HG02885 (cell line): ENCODE data around the gene PLEKHO1.
A peak's percentile ranks its signal among the peaks of the same experiment; 100 is the strongest.

Experiments used
- ATAC-seq: cut with Tn5 transposase; IDR thresholded peaks from one replicate; pipeline ENCODE4 v1.9.1; 2021; ENCODE audit warnings: mild to moderate bottlenecking; ENCODE audit not compliant: unreplicated experiment, poor library complexity

PLEKHO1 gene

DNA sequence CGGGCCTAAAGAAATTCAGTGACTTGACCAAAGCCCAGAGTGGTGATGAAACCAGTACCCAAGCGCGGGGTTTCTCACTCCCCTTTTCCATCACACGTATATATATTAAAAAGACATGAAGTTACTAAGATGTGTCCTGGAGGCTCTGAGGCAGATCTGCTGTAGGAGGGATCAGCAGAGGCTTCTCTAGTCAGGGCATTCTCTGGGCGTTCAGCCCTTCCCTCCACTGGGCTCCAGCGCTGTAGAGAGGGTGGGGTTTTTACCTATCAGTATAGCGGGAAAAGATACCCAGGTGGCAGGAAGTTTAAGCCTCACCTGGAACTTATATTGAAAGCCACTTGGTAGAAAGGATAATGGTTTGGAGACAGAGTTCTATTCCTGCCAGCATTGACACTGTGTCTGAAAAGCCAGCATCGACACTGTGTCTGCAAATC lies 862 bp upstream of the PLEKHO1 start:
- ATAC-seq: no peak

DNA sequence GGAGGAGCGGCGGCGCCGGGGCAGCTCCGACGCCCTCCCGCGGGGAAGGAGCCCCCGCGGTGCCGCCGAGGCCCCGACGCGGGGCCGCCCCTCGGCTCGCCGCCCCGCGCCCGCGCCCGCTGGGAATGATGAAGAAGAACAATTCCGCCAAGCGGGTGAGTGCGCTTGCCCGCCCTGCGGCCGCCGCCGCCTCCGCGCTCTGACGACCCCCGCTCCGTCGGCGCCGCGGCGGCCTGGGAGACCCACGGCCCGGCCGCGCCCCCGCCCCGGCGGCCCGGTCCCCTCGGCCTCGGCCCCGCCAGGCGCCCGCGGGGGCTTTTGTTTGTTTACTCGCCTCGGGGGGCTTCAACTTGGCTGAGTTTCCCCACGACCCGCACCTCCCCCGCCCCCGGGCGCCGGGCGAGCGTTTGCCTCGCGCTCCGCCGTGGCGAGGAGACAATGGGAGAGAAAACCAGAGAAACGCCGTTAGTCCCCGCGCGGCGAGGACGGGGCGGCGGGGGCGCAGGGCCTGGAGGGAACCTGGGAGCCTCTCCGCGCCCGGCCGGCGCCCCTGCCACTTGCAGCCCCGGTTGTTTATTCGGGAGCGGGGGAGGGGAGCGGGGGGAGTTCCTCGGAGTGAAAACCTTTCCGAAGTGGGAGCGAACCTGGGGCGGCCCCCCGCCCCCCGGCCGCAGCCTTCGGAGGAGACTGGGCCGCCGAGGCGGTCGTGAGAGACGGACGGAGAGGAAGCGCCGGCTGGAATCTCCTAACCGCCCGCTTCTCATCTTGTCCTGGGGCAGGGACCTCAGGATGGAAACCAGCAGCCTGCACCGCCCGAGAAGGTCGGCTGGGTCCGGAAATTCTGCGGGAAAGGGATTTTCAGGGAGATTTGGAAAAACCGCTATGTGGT lies 661 bp downstream of the PLEKHO1 start:
- ATAC-seq: no peak

DNA sequence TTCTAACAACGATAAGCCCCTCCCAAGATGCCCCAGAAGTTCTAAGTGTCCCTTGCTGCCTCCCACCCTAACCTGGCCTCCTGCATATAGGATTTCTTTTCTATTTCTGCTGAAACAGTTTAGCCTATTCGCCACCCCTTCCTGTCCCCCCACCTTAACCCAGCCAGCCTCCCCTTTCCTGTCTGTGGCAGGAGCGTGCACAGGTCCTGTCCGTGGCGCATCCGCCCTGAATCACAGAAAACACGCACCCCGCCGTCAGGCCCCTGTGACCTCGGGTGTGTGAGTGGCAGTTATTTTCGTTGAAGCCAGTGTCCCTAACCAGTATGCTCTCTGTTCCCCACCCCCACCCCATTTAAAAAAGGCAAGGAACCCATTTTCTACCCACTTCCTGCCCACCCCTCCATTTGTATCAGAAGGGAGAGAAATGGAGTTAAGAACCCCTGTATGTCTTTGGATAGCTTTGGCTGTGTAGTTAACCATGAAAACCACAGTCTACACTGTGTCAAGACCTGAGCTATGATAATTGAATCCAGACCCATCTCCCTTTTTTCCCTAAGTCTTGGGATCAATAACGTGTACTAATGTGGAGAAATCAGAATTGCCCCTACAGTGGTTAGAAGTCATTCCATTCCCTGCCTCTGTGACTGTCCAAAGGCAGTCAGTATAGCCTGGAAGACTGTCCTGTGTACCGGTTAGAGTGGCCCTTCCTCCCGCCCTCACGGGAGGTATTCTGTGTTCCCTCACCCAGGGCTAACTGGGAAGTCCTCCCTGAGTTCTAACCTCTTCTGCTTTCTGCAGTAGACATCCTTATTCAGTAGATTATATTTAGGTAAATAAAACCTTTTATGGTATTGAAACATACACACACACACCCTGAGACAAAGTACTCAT lies 1.8 kb downstream of the PLEKHO1 start:
- no peak for ATAC-seq

DNA sequence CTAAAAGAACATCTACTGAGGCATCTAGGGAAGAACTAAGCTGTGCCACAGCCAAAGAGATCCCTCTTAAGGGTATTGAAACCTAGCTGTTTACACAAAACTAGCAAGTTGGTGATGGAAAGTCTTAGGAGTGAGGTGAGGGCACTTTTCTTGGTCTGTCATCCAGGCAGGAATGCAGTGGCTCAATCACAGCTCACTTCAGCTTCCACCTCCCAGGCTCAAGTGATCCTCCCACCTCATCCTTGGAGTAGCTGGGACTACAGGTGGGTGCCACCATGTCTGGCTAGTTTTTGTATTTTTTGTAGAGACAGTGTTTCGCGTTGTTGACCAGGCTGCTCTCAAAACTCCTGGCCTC lies 2.4 kb downstream of the PLEKHO1 start:
- ATAC-seq: no peak

DNA sequence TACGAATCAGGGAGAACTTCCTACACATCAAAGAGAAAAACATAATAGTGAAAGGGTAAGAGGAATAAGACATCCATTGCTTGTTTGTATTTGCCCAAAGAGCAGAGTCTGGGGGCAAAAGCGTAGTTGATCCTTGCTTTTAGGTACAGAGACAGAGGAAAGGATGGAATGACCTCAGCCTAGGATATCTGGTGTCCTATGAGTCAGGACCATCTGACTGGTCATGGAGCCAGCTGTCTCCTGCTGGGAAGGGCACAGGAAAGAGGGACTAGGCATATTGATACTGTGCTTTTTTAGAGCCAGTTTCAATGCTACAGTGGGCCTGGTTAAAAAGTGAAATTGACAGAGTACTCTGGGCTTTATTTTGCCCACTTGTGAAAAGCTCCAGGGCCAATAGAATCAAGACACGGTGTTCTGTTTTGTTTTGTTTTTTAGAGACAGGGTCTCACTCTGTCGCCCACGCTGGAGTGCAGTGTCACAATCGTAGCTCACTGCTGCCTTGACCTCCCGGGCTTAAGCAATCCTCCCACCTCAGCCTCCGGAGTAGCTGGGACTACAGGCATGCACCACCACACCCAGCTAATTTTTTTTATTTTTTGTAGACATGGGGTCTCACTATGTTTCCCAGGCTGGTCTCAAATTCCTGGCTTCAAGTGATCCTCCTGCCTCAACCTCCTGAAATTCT lies 3.2 kb downstream of the PLEKHO1 start:
- ATAC-seq: no peak

DNA sequence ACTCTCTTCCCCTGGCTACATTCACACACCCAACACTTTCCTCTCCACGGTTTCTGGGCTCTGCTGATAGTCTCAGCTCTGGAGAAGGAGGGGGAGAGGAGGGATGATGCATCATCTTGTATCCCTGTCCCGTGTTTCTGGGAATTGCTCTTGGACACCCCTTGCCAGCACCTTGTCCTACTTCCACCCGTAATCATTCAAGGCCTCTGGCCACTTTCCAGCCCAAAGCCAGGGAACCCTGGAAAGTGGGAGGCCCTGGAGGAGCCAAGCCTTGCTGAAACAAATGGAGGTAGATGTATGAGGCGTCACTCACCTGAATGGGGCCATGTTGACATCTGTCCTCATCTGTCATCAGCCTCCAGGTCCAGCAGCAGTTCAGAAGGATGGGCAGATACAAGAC lies 4.4 kb downstream of the PLEKHO1 start:
- ATAC-seq: no peak

DNA sequence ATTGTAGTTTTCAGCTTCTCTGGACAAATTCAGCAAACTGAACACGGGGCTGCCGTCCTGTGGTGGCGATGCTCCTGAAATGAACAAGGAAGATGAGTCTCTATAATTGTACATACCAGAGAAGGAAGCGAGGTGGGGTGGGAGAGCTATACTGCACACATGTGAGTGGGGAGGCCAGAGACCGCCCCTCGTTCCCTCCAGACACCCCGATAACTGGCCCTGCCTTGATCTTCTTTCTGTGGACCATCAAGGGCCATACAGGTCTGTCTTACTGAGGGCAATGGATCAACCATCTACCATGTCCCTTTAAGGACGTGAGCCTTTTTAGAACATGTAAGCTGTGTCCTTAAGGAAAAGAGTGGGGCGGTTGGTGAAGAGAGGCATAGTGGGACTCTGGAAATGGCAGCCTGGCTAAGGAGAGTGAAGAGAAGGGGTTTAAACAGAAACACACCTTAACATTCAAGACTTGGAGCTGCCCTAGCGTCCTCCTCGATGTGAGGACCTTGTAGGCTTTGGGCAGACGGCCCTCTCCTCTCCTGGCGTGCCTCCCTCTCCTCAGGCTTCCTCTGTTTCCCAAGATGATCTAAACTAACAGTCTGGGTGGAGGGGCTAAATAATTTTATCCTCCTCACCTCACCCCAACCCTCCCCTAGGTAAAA lies 5.8 kb downstream of the PLEKHO1 start:
- no peak for ATAC-seq

DNA sequence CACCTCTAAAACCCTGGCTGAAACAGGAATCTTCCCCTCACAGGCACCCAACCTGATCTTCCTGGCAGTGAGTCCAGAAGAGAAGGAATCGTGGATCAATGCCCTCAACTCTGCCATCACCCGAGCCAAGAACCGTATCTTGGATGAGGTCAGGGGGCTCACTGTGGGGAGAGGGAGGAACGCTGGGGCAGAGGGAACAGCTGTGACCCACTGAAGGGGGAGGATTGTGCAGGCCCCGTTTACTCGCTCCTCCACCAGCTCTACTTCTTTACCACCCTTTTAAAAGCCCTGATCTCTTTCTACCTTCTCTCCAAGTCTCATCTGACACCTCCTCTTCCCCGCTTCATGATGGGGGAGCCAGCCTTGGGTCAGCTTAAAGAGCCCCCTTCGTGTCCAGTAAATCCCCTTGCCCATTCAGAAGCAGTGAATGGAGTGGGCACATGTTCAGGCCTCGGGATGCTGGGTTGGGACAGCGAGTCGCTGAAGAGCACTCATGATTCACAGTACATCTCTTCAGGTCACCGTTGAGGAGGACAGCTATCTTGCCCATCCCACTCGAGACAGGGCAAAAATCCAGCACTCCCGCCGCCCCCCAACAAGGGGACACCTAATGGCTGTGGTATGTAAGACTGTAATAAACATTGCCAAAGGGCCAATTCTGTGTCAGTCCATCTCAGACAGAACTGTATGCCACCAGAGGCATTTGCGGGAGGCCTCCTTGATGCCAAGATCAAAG lies 7.3 kb downstream of the PLEKHO1 start:
- no peak for ATAC-seq

DNA sequence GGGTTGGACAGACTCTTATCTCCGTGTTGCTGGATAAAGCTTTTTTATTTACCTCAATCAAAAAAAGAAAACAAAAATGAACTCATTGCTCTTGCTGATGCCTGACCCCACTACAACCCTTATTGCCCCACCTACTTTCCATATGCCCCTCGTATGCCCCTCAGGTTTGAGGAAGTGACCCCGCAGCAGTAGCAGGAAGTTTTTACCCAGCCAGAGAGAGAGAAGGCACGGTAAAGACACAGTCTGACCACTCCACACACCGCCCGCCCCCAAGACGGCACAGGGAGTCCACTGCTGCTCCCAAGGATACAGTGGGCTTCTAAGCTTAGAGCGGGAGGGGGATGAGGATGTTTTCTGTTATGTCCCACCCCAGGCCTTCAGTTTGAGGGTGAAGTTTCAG lies 9.8 kb downstream of the PLEKHO1 start:
- ATAC-seq: no peak

DNA sequence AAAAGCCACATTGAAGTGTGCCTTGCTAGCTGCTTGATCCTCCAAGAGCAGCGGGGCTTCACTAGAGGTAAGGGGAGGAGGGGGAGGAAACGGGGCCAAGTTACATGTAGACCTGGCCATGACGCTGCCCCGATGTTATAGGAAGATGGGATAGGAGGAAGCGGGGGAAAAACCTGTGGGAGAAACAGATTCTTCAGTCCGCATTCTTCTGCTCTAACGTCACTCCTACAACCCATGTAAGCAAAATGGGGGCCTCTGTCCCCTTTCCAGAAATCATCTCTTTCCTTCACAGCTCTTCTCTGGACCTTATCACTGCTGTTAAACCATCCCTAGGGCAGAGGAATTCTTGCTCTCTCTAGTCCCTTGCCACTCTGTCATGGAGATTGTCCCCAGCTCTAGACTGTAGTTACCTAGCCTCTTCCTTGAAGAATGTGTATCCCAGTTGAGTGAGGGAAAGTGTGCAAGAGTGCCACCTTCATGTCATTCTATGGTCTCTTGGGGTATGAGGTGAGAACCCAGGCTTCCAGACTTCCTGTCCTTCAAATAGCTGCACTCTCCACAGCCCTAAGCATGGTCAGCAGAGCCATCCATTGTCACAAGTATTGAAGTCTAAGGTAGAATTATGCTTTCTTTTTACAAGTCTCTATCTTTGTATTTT lies 11.4 kb downstream of the PLEKHO1 start:
- ATAC-seq: no peak

DNA sequence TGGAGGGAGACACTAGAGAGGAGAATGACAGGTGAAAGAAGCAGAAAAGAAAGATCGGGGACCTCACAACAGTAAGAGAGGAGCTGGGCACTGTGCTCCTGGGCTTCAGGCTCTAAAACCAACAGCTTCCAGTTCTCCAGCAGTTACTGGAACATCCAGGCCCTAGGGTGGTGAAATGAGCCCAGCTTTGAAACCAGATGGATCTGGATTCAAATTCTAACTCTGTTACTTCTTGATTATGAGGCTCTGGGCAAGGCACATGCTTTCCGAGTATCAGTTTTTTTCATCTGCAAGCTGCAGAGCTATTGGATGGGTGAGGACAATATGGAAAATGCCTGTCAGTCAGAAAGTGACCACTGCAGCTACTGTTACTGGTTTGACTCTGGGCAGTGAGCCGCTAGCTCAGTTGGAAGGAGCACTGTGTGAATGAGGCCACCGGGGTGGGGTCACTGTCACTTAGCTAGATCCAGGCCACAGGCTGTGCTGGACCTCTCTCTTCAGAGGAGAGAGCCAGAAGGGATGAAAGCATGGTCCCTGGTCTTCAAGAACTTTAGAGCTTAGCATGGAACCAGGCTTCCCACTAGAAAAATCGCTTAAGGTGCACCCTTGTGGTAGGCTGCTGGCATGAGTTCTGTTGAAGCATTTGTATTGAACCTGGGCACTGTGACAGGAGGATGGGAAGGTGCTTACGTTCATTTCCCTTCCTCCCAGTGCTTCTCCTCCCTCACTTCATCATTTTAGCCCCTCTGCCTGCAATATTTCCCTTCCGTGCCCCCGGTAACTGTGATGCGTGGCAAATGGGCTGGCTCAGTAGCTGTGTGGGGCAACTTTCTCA lies 12.2 kb downstream of the PLEKHO1 start:
- no peak for ATAC-seq

DNA sequence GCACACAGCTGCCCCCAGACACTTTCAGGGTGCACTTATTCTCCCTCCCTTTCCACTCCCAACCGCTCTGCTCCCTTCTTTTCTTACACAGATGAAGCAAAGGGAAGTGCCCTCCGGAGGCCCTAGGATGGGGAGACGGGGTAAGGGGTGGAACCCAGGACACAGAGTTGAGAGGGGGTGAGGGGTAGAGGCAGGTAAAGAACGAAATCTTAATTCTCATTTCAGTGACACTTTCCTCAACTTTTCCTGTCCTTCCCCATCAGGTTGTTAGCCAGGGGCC lies 12.8 kb downstream of the PLEKHO1 start:
- ATAC-seq: no peak

DNA sequence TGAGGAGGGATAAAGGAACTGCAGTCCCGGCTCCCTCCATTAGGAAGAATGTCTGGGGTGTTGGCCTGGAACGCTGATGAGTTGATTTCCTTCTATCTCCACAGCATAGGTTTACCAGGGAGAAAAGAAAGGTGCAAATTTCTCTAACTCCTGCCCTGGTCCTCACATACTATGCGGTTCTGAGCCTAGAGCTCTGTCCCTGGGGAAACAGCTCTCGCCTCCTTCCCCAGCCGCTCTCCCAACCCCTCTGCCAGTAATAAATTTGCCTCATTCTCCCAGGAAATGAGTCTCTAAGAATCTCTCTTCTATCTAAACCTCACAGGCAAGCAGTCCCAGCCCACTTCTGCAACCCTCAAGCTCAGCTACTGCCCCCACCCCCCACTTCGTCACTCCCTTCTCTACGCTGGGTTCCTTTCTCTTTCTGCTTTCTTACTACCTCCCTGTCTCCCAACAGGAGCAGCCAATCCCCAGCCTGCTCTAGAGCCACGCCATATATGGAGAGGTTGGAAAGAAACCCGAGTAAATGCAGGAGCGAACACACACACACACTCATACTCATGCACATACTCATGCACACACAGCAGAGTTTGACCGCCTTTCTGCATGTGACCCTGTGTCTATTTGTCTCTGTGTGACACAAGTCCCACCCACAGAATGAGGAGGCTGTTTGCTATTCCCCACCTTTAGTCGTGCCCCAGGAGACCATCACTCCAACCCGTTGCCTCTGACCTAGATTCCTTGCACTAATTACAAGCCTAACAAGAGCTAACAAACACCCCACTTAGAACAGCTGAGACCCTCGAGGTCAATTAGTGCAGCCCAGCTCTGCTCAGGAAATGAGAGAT lies 13.4 kb downstream of the PLEKHO1 start:
- peak; percentile 38 for ATAC-seq

DNA sequence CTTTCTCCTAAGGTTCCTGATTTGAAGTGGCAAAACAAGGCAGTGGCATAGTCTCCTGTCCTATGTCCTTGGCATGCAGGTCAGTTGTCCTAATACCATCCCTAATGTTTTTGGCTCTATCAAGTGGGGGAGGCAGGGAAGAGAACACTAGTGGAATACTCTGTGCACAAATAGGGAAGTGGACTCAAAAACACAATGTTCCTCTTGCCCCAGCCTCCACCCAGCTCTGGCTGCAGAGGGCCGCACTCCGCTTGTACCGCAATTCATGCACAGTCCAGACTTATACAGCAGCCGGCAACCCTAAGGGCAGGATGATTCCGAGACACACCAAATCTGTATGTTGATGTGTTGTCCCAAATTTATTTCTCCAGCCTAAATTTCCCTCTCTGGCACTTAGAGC lies 14.5 kb downstream of the PLEKHO1 start:
- ATAC-seq: no peak

DNA sequence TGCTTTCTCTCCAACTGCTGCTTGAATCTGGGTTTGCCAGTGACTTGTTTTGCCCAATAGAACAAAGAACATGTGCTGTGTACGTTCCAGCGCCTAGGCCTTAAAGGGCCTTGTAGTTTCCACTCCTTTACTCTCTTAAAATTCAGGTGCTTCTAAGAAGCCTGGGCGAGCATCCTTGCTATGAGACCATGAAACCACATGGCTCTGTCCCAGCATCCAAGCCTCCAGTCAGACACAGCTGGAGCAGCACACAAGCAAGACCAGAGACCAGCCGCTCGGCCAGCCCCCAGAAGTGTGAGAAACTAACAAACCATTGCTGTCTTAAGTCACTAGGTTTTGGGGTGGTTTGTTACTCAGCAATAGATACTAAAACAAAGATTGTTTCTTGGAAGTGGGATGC lies 15.1 kb downstream of the PLEKHO1 start:
- ATAC-seq: no peak

DNA sequence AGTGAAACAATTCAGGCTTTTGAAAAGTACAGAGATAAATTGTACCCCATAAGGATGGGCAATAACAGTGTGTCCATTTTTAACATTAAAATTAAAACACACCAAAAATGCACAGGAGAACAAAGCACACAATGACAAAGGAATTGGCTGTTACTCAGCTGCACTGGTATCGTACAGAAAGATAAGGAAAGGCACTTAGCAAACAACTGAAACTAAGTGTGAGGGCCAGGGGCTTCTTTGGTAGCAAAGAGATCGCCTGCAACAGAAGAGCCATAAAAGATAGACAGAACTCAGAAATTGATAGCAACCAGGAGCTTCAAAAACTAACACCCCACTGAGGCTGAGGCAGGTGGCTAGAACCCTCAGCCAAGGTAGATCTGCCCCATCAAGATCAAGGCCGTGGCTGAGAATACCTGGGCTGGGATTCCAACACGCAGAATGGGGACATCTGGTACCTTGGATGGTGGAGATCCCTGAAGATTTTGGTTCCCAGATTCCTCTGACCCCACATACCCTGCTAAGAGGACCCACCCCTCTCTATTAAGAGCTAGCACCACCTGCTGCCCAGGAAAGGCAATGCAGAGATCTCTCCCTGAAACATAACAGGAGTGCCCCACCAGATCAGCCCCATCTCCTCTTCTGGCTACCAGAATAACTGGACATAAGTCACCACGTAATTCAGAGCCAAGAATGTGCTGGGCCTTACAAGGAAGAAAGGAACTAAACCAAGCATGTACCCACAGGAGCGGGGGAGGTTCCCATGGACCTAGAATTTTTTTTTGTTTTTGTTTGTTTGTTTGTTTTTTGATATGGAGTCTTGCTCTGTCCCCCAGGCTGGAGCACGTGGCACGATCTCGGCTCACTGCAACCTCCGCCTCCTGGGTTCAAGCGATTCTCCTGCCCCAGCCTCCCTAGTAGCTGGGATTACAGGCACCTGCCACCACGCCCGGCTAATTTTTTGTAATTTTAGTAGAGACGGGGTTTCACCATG lies 16.2 kb downstream of the PLEKHO1 start:
- ATAC-seq: no peak
